GM21423 (cell line): ENCODE measurements around the gene KRTCAP2.

Experiments used
- ATAC-seq: cut with Tn5 transposase; IDR thresholded peaks from one replicate; pipeline ENCODE4 v1.9.1; 2021; ENCODE audit warnings: mild to moderate bottlenecking, moderate library complexity; ENCODE audit not compliant: unreplicated experiment

KRTCAP2 gene

GRCh38 chr1:155184835-155185782, 12.0 kb upstream of the KRTCAP2 start:
- peak; percentile 76 for ATAC-seq

GRCh38 chr1:155184351-155184811, 11.3 kb upstream of the KRTCAP2 start:
- no peak for ATAC-seq

GRCh38 chr1:155183775-155184221, 10.7 kb upstream of the KRTCAP2 start:
- ATAC-seq: no peak

GRCh38 chr1:155182052-155182550, 9.0 kb upstream of the KRTCAP2 start:
- no peak for ATAC-seq

GRCh38 chr1:155181371-155182051, 8.4 kb upstream of the KRTCAP2 start:
- no peak for ATAC-seq

- ATAC-seq: no peak
Observed at GRCh38 chr1:155179112-155180031, 6.3 kb upstream of the KRTCAP2 start.

- ATAC-seq: no peak
Observed at GRCh38 chr1:155178441-155179111, 5.5 kb upstream of the KRTCAP2 start.

- no peak for ATAC-seq
Observed at GRCh38 chr1:155177918-155178281, 4.8 kb upstream of the KRTCAP2 start.

GRCh38 chr1:155177192-155177917, 4.3 kb upstream of the KRTCAP2 start:
- ATAC-seq: no peak

GRCh38 chr1:155176544-155177071, 3.5 kb upstream of the KRTCAP2 start:
- ATAC-seq: no peak

- ATAC-seq: no peak
Observed at GRCh38 chr1:155175927-155176371, 2.8 kb upstream of the KRTCAP2 start.

GRCh38 chr1:155175281-155175926, 2.3 kb upstream of the KRTCAP2 start:
- no peak for ATAC-seq

GRCh38 chr1:155174324-155175280, 1.5 kb upstream of the KRTCAP2 start:
- no peak for ATAC-seq

- peak; percentile 17 for ATAC-seq
Observed at GRCh38 chr1:155173478-155174323, 597 bp upstream of the KRTCAP2 start, which contains the start of gene TRIM46. TRIM46 (plus strand) TSS chr1:155173849; CDS start chr1:155173967, 118 bp downstream.

GRCh38 chr1:155171836-155172731, 1.0 kb downstream of the KRTCAP2 start:
- ATAC-seq: no peak
